ENCODE measurements around the gene BLOC1S4.

DNA sequence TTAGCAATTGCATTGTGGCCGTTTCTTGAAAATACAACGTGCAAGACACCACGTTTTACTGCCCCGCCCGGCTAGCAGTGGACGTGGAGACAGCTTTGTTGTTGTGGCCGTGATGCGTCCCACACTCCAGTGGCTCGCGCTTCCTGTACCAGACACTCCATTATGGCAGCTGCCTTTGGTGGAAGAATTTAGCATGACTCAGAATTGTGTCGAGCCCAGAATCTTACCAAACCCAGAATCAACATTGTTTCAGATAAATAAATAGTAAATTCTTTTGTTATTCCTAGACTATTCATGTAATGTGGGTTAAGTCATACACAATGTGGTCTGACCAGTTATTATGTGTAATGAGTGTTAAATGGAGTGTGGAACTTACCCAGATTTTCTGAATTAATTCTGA, 47.6 kb upstream of the BLOC1S4 start:
- TF ChIP-seq RAD21 (IDR thresholded peaks at IDR 0.05) (no peak), FOXA2 (IDR thresholded peaks at IDR 0.05) (no peak), NR2F2 (IDR thresholded peaks at IDR 0.05) (no peak), SP1 (IDR thresholded peaks at IDR 0.05) (no peak), GABPA (IDR thresholded peaks at IDR 0.05 in 1 of 2, conservative IDR thresholded peaks at IDR 0.05 in 1 of 2) (no peak), EGR1 (IDR thresholded peaks at IDR 0.05; ENCODE audit: low read depth in 2 of 2) (no peak), FOXA1 (IDR thresholded peaks at IDR 0.05) (no peak), JUND (IDR thresholded peaks at IDR 0.05) (no peak), HNF4G (IDR thresholded peaks at IDR 0.05) (no peak)
- TF ChIP-seq, protein P1, sequence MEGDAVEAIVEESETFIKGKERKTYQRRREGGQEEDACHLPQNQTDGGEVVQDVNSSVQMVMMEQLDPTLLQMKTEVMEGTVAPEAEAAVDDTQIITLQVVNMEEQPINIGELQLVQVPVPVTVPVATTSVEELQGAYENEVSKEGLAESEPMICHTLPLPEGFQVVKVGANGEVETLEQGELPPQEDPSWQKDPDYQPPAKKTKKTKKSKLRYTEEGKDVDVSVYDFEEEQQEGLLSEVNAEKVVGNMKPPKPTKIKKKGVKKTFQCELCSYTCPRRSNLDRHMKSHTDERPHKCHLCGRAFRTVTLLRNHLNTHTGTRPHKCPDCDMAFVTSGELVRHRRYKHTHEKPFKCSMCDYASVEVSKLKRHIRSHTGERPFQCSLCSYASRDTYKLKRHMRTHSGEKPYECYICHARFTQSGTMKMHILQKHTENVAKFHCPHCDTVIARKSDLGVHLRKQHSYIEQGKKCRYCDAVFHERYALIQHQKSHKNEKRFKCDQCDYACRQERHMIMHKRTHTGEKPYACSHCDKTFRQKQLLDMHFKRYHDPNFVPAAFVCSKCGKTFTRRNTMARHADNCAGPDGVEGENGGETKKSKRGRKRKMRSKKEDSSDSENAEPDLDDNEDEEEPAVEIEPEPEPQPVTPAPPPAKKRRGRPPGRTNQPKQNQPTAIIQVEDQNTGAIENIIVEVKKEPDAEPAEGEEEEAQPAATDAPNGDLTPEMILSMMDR (IDR thresholded peaks at IDR 0.05; ENCODE audit: low read depth, low read length, missing input control): no peak
- TF ChIP-seq, protein P2, sequence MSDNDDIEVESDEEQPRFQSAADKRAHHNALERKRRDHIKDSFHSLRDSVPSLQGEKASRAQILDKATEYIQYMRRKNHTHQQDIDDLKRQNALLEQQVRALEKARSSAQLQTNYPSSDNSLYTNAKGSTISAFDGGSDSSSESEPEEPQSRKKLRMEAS (IDR thresholded peaks at IDR 0.05): no peak
- TF ChIP-seq, protein P3, sequence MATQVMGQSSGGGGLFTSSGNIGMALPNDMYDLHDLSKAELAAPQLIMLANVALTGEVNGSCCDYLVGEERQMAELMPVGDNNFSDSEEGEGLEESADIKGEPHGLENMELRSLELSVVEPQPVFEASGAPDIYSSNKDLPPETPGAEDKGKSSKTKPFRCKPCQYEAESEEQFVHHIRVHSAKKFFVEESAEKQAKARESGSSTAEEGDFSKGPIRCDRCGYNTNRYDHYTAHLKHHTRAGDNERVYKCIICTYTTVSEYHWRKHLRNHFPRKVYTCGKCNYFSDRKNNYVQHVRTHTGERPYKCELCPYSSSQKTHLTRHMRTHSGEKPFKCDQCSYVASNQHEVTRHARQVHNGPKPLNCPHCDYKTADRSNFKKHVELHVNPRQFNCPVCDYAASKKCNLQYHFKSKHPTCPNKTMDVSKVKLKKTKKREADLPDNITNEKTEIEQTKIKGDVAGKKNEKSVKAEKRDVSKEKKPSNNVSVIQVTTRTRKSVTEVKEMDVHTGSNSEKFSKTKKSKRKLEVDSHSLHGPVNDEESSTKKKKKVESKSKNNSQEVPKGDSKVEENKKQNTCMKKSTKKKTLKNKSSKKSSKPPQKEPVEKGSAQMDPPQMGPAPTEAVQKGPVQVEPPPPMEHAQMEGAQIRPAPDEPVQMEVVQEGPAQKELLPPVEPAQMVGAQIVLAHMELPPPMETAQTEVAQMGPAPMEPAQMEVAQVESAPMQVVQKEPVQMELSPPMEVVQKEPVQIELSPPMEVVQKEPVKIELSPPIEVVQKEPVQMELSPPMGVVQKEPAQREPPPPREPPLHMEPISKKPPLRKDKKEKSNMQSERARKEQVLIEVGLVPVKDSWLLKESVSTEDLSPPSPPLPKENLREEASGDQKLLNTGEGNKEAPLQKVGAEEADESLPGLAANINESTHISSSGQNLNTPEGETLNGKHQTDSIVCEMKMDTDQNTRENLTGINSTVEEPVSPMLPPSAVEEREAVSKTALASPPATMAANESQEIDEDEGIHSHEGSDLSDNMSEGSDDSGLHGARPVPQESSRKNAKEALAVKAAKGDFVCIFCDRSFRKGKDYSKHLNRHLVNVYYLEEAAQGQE (IDR thresholded peaks at IDR 0.05): no peak
- TF ChIP-seq, protein P4, sequence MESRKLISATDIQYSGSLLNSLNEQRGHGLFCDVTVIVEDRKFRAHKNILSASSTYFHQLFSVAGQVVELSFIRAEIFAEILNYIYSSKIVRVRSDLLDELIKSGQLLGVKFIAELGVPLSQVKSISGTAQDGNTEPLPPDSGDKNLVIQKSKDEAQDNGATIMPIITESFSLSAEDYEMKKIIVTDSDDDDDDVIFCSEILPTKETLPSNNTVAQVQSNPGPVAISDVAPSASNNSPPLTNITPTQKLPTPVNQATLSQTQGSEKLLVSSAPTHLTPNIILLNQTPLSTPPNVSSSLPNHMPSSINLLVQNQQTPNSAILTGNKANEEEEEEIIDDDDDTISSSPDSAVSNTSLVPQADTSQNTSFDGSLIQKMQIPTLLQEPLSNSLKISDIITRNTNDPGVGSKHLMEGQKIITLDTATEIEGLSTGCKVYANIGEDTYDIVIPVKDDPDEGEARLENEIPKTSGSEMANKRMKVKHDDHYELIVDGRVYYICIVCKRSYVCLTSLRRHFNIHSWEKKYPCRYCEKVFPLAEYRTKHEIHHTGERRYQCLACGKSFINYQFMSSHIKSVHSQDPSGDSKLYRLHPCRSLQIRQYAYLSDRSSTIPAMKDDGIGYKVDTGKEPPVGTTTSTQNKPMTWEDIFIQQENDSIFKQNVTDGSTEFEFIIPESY (IDR thresholded peaks at IDR 0.05): no peak
- TF ChIP-seq, protein P5, sequence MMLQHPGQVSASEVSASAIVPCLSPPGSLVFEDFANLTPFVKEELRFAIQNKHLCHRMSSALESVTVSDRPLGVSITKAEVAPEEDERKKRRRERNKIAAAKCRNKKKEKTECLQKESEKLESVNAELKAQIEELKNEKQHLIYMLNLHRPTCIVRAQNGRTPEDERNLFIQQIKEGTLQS (IDR thresholded peaks at IDR 0.05): no peak
